Epithelial cell of esophagus (primary cell): Measurements from ENCODE around the gene GIT2.
"Not testable (repeated sequence)": the region's sequence is repeated elsewhere in the genome, so short reads cannot be mapped to it uniquely, and the experiment has no call there.

Experiments
- DNase-seq: peaks from one replicate; pipeline ENCODE4 v3.0.0; 2010; ENCODE audit warnings: low read depth
- H3K4me3 ChIP-seq: 2 replicates; pipeline ENCODE4 v1.5.1; 2011; ENCODE audit warnings: mild to moderate bottlenecking, low read length, control low read depth
- CTCF ChIP-seq: IDR thresholded peaks from 2 replicates; pipeline ENCODE4 v1.5.1; 2011; ENCODE audit warnings: low read depth, mild to moderate bottlenecking, low read length, control low read depth, inconsistent platforms; ENCODE audit not compliant: insufficient read depth; ENCODE audit errors: missing control alignments

GIT2 gene

GRCh38 chr12:109902891-109903418 lies 93.2 kb downstream of the GIT2 start:
- no peak for TF ChIP-seq CTCF
- no peak for DNase-seq
- H3K4me3 ChIP-seq = no peak overlapping the region

- H3K4me3 ChIP-seq = peak overlapping the region; percentile 93
- TF ChIP-seq CTCF = no peak
- no peak for DNase-seq
Observed at GRCh38 chr12:109900752-109901580, 95.2 kb downstream of the GIT2 start.

GRCh38 chr12:109899783-109900751 lies 96.1 kb downstream of the GIT2 start, which contains the start of gene TCHP:
Gene TCHP, plus strand, starts transcription at chr12:109900274. Its CDS starts 2,753 bp downstream, at chr12:109903027.
- peak; percentile 45 for TF ChIP-seq CTCF
- peak within 1 kb of the TSS; percentile 93 for H3K4me3 ChIP-seq
- DNase-seq = peak; percentile 90

- not testable (repeated sequence) for DNase-seq
- peak overlapping the region; percentile 93 for H3K4me3 ChIP-seq
Observed at GRCh38 chr12:109899345-109899744, 96.8 kb downstream of the GIT2 start.

GRCh38 chr12:109897029-109897428 lies 99.1 kb downstream of the GIT2 start:
- DNase-seq = peak; percentile 64
- H3K4me3 ChIP-seq = no peak overlapping the region
- no peak for TF ChIP-seq CTCF

- DNase-seq = no peak
- H3K4me3 ChIP-seq = no peak overlapping the region
- TF ChIP-seq CTCF = no peak
Observed at GRCh38 chr12:109896188-109896587, 100.0 kb downstream of the GIT2 start.

- no peak overlapping the region for H3K4me3 ChIP-seq
- TF ChIP-seq CTCF = no peak
- DNase-seq = no peak
Observed at GRCh38 chr12:109894939-109895338, 101.2 kb downstream of the GIT2 start.
